Keratinocyte (primary cell): ENCODE results near the gene CNTNAP2. TPM values are rescaled to one million over a fixed set of nuclear protein-coding genes. Genes with fewer than 3 reads are reported as not detected.

Experiments used
- DNase-seq: peaks from one replicate; pipeline ENCODE4 v3.0.0-alpha.2; 2011; ENCODE audit warnings: low read depth, missing footprints, low spot score
- FAIRE-seq: peaks from 2 replicates; lab custom pipeline; 2011; peaks lifted over from hg19 to GRCh38; lab: Jason Lieb, UNC
- H2AFZ ChIP-seq: 2 replicates; pipeline ENCODE4 v1.6.0; 2012; ENCODE audit warnings: low read length, control low read depth, inconsistent platforms; ENCODE audit not compliant: control insufficient read depth
- H3K27ac ChIP-seq: 2 replicates; pipeline ENCODE4 v1.5.1; 2011; ENCODE audit warnings: low read length; ENCODE audit not compliant: control insufficient read depth, insufficient read depth
- H3K27me3 ChIP-seq: 3 replicates; pipeline ENCODE4 v1.6.0; 2011; ENCODE audit warnings: low read length; ENCODE audit not compliant: control insufficient read depth, insufficient read depth; ENCODE audit errors: extremely low read depth
- H3K36me3 ChIP-seq, 2 experiments: 2 replicates in 1 of 2; 3 replicates in 1 of 2; pipeline ENCODE4 v1.5.1; 2011; ENCODE audit warnings: low read length in 2 of 2, mild to moderate bottlenecking in 1 of 2; ENCODE audit not compliant: control insufficient read depth in 2 of 2, insufficient read depth in 2 of 2; ENCODE audit errors: extremely low read depth in 1 of 2
- H3K4me1 ChIP-seq: 3 replicates; pipeline ENCODE4 v1.5.1; 2011; ENCODE audit warnings: low read length; ENCODE audit not compliant: control insufficient read depth, insufficient read depth; ENCODE audit errors: extremely low read depth
- H3K4me2 ChIP-seq: 3 replicates; pipeline ENCODE4 v1.6.0; 2011; ENCODE audit warnings: low read depth, low read length; ENCODE audit not compliant: control insufficient read depth, insufficient read depth; ENCODE audit errors: extremely low read depth
- H3K4me3 ChIP-seq, 3 experiments: fragments of 200-600 bp in 1 of 3; sonication (generic) in 1 of 3; 2 replicates in 2 of 3; 3 replicates in 1 of 3; pipeline ENCODE4 v1.5.1; 2011 to 2016; ENCODE audit warnings: low read length in 3 of 3, mild to moderate bottlenecking in 3 of 3, control low read depth in 2 of 3, inconsistent platforms in 1 of 3, low read depth in 1 of 3, mixed read lengths in 1 of 3, mixed run types in 1 of 3, moderate library complexity in 1 of 3; ENCODE audit not compliant: control insufficient read depth in 2 of 3, insufficient read depth in 2 of 3; ENCODE audit errors: extremely low read depth in 1 of 3
- H3K79me2 ChIP-seq: 2 replicates; pipeline ENCODE4 v1.6.0; 2012; ENCODE audit warnings: low read length; ENCODE audit not compliant: control insufficient read depth, insufficient read depth
- H3K9ac ChIP-seq: 3 replicates; pipeline ENCODE4 v1.6.0; 2011; ENCODE audit warnings: low read length; ENCODE audit not compliant: control insufficient read depth, insufficient read depth; ENCODE audit errors: extremely low read depth
- H3K9me1 ChIP-seq: 3 replicates; pipeline ENCODE4 v1.6.0; 2011; ENCODE audit warnings: low read length; ENCODE audit not compliant: control insufficient read depth, insufficient read depth; ENCODE audit errors: extremely low read depth
- H3K9me3 ChIP-seq: 2 replicates; pipeline ENCODE4 v1.5.1; 2012; ENCODE audit warnings: low read depth, low read length; ENCODE audit not compliant: control insufficient read depth
- H4K20me1 ChIP-seq: 3 replicates; pipeline ENCODE4 v1.6.0; 2011; ENCODE audit warnings: low read length; ENCODE audit not compliant: control insufficient read depth, insufficient read depth; ENCODE audit errors: extremely low read depth
- CTCF ChIP-seq, 3 experiments: IDR thresholded peaks in 1 of 3; conservative IDR thresholded peaks in 1 of 3; optimal IDR thresholded peaks in 1 of 3; 2 replicates in 2 of 3; 3 replicates in 1 of 3; pipeline versions ENCODE3 to v1.5.1; 2011; ENCODE audit warnings: low read length in 3 of 3, mild to moderate bottlenecking in 3 of 3, moderate library complexity in 2 of 3, control low read depth in 1 of 3, inconsistent platforms in 1 of 3; ENCODE audit not compliant: insufficient read depth in 2 of 3; ENCODE audit errors: extremely low read depth in 1 of 3
- EZH2 ChIP-seq: IDR thresholded peaks from one replicate; pipeline ENCODE4 v1.6.1; 2012; ENCODE audit warnings: inconsistent platforms, mild to moderate bottlenecking, low read length, moderate library complexity
- dilution Hi-C: fragments of 300-500 bp; cut with MboI; formaldehyde crosslinking; loops from one replicate; pipeline ENCODE4 v1.7.0; 2020; ENCODE audit warnings: low sequenced_read_pairs; ENCODE audit not compliant: extremely low pct_ligation_motif_present
- polyA plus RNA-seq, 5 experiments: library from polyadenylated mRNA; depleted of rRNA in 3 of 5; stranded (reverse) in 3 of 5; stranded (forward) in 1 of 5; unstranded in 1 of 5; fragments of >200 nt; gene quantifications; 1 replicate in 1 of 5; 2 replicates in 3 of 5; 3 replicates in 1 of 5; pipeline versions ENCODE4 v1.2.1 to v1.2.3, GENCODE V29; 2011 to 2012; ENCODE audit warnings: missing spikeins in 2 of 5, low read depth in 1 of 5, low replicate concordance in 1 of 5

The CNTNAP2 gene
- polyA plus RNA-seq, 1 donor (not counting 4 experiments of a cell fraction or from before 2014, with no cell fraction given), result 1.4 TPM

DNA sequence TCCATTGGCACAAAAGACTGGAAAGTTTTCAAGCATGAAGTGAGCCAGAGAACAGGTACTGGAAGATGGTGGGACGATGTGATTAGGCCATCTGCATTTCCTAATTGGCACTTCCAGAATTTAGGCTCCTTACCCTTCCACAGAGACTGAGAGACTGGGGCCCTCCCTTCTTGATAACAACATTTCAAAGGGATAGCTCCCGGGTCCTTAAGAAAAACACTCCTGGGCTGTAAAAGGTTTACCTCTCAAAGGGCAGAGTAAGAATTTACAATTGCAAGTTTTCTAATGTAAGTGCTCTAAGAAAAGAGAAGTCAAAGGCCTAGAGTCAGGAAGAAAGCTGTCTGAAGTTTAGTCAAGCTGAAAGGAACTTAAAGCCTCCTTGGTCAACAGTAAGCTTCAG is 1914.4 kb downstream of the CNTNAP2 start:
- H3K27ac ChIP-seq, result no peak overlapping the region
- no peaks in the 10 kb centered on the region for H3K36me3 ChIP-seq
- DNase-seq (no peak), FAIRE-seq (no peak)
- no peaks in the 10 kb centered on the region for H3K9me1 ChIP-seq
- H3K9ac ChIP-seq, result no peak overlapping the region
- TF ChIP-seq CTCF (optimal IDR thresholded peaks at IDR 0.05 in 1 of 3, IDR thresholded peaks at IDR 0.05 in 1 of 3, conservative IDR thresholded peaks at IDR 0.05 in 1 of 3; ENCODE audit: extremely low read depth in 1 of 3, insufficient read depth in 2 of 3, low read length in 3 of 3), result no peak
- TF ChIP-seq EZH2, result no peak
- H3K4me2 ChIP-seq, result no peak overlapping the region
- H3K79me2 ChIP-seq, result no peaks in the 10 kb centered on the region
- no peaks in the 10 kb centered on the region for H3K27me3 ChIP-seq
- dilution Hi-C loops, result no loop called here
- no peak overlapping the region for H3K4me3 ChIP-seq
- no peaks in the 10 kb centered on the region for H3K9me3 ChIP-seq
- no peaks in the 10 kb centered on the region for H3K4me1 ChIP-seq
- H4K20me1 ChIP-seq, result no peaks in the 10 kb centered on the region
- H2AFZ ChIP-seq, result no peak overlapping the region

DNA sequence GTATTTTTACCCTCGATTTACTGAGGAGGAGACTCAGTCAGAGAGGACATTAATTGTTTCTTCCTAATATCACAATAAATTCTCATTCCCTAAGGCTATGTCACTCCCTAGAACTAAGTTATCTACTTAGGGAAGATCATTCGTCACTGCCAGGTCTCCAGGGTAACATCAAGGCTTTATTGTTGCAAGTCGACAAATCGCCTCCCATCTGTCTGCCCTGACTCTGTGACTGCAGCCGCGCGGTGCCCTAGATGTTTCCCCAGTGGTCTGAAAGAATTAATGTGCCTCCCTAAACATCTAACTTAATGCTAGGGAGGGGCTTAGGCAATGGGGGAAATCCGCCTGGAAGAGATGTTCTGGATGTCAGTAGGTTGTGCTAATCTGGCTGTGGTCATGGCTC is 1915.2 kb downstream of the CNTNAP2 start:
- dilution Hi-C loops, result no loop called here
- Histone ChIP-seq H3K9ac (no peak overlapping the region), H3K27me3 (no peaks in the 10 kb centered on the region), H2AFZ (no peak overlapping the region), H3K4me3 (no peak overlapping the region), H3K4me1 (no peaks in the 10 kb centered on the region), H3K27ac (no peak overlapping the region), H3K79me2 (no peaks in the 10 kb centered on the region), H3K9me3 (no peaks in the 10 kb centered on the region), H4K20me1 (no peaks in the 10 kb centered on the region), H3K9me1 (no peaks in the 10 kb centered on the region), H3K36me3 (no peaks in the 10 kb centered on the region), H3K4me2 (no peak overlapping the region)
- no peak for TF ChIP-seq CTCF (optimal IDR thresholded peaks at IDR 0.05 in 1 of 3, IDR thresholded peaks at IDR 0.05 in 1 of 3, conservative IDR thresholded peaks at IDR 0.05 in 1 of 3; ENCODE audit: extremely low read depth in 1 of 3, insufficient read depth in 2 of 3, low read length in 3 of 3)
- TF ChIP-seq EZH2, result no peak
- DNase-seq (no peak), FAIRE-seq (no peak)
